ENCODE data around the gene MYO3A. TPM values are rescaled to one million over a fixed set of nuclear protein-coding genes. Genes with fewer than 3 reads are reported as not detected.

The MYO3A gene
- total RNA-seq, 4 donors from 2014 or later = 0.21 to 0.39 (median 0.22) TPM; not detected in 1

GRCh38 chr10:26205223-26205622, 271.2 kb downstream of the MYO3A start:
- WGBS, 2 donors = 60 to 63% methylated on average over 2 of the region's 2 CpGs
- Histone ChIP-seq H3K9me3 (peaks cover 0 to 10% (median 0%) of the 10 kb centered on the region in 4 donors), H3K36me3 (no peaks in the 10 kb centered on the region), H3K4me1 (no peaks in the 10 kb centered on the region), H3K4me3 (no peak overlapping the region), H3K27me3 (no peaks in the 10 kb centered on the region), H3K27ac (no peak overlapping the region)
- no peak for DNase-seq (ENCODE audit: low spot score in 2 of 2)
- TF ChIP-seq EP300 (IDR thresholded peaks at IDR 0.05) (no peak), POLR2A (IDR thresholded peaks at IDR 0.05) (no peak), CTCF (IDR thresholded peaks at IDR 0.05) (no peak)

- 4 to 7% methylated on average over 27 to 31 of the region's 37 CpGs for WGBS, 2 donors
- Histone ChIP-seq H3K4me3 (no peak overlapping the region), H3K27ac (no peak overlapping the region), H3K9me3 (peaks cover 0 to 10% (median 0%) of the 10 kb centered on the region in 4 donors), H3K27me3 (peaks cover 0 to 60% of the 10 kb centered on the region in 2 donors), H3K36me3 (no peaks in the 10 kb centered on the region), H3K4me1 (peaks cover 0 to 30% (median 7%) of the 10 kb centered on the region in 4 donors)
- TF ChIP-seq CTCF (IDR thresholded peaks at IDR 0.05) = no peak
- TF ChIP-seq POLR2A (IDR thresholded peaks at IDR 0.05) = no peak
- no peak for TF ChIP-seq EP300 (IDR thresholded peaks at IDR 0.05)
- DNase-seq (ENCODE audit: low spot score in 2 of 2) = no peak
Measured at GRCh38 chr10:26211781-26212444, 277.9 kb downstream of the MYO3A start.

- H3K27me3 ChIP-seq = peaks cover 0 to 66% of the 10 kb centered on the region in 2 donors
- no peak overlapping the region for H3K4me3 ChIP-seq
- H3K27ac ChIP-seq = no peak overlapping the region
- 4 to 9% methylated on average over 12 of the region's 12 CpGs for WGBS, 2 donors
- peaks cover 0 to 36% (median 7%) of the 10 kb centered on the region in 4 donors for H3K4me1 ChIP-seq
- no peaks in the 10 kb centered on the region for H3K36me3 ChIP-seq
- H3K9me3 ChIP-seq = peaks cover 0 to 6% (median 0%) of the 10 kb centered on the region in 4 donors
- TF ChIP-seq POLR2A (IDR thresholded peaks at IDR 0.05) (no peak), EP300 (IDR thresholded peaks at IDR 0.05) (no peak), CTCF (IDR thresholded peaks at IDR 0.05) (no peak)
- no peak for DNase-seq (ENCODE audit: low spot score in 2 of 2)
Measured at GRCh38 chr10:26212511-26212910, 278.5 kb downstream of the MYO3A start.

GRCh38 chr10:26213157-26213800, 279.2 kb downstream of the MYO3A start:
- Histone ChIP-seq H3K27ac (no peak overlapping the region), H3K4me1 (peaks cover 0 to 44% (median 7%) of the 10 kb centered on the region in 4 donors), H3K9me3 (peaks cover 0 to under 1% (median 0%) of the 10 kb centered on the region in 4 donors), H3K27me3 (peaks cover 0 to 73% of the 10 kb centered on the region in 2 donors), H3K4me3 (no peak overlapping the region), H3K36me3 (no peaks in the 10 kb centered on the region)
- TF ChIP-seq EP300 (IDR thresholded peaks at IDR 0.05) = no peak
- TF ChIP-seq POLR2A (IDR thresholded peaks at IDR 0.05) = no peak
- no peak for TF ChIP-seq CTCF (IDR thresholded peaks at IDR 0.05)
- no peak for DNase-seq (ENCODE audit: low spot score in 2 of 2)
- 18 to 25% methylated on average over 11 of the region's 11 CpGs for WGBS, 2 donors

GRCh38 chr10:26214004-26214403, 280.0 kb downstream of the MYO3A start:
- no peaks in the 10 kb centered on the region for H3K36me3 ChIP-seq
- H3K9me3 ChIP-seq = no peaks in the 10 kb centered on the region
- DNase-seq (ENCODE audit: low spot score in 2 of 2) = no peak
- WGBS, 2 donors = 12 to 19% methylated on average over 7 of the region's 7 CpGs
- peaks cover 0 to 81% of the 10 kb centered on the region in 2 donors for H3K27me3 ChIP-seq
- TF ChIP-seq CTCF (IDR thresholded peaks at IDR 0.05) = no peak
- TF ChIP-seq EP300 (IDR thresholded peaks at IDR 0.05) = no peak
- no peak for TF ChIP-seq POLR2A (IDR thresholded peaks at IDR 0.05)
- H3K4me1 ChIP-seq = peaks cover 0 to 44% (median 7%) of the 10 kb centered on the region in 4 donors
- H3K4me3 ChIP-seq = no peak overlapping the region
- H3K27ac ChIP-seq = no peak overlapping the region

All from tibial nerve (tissue), 4 donors.